ENCODE results near the gene FBXO10.

FBXO10 gene

DNA sequence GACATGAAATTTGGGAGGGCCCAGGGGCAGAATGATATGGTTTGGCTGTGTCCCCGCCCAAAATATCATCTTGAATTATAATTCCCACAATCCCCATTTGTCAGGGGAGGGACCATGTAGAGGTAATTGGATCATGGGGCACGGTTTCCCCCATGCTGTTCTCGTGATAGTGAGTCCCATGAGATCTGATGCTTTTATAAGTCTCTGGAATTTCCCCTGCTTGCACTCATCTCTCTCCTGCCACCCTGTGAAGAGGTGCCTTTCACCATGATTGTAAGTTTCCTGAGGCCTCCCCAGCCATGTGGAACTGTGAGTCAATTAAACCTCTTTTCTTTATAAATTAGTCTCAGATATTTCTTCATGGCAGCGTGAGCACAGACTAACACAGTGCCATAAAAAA, 11.3 kb downstream of the FBXO10 start:
- TF ChIP-seq, protein P1, sequence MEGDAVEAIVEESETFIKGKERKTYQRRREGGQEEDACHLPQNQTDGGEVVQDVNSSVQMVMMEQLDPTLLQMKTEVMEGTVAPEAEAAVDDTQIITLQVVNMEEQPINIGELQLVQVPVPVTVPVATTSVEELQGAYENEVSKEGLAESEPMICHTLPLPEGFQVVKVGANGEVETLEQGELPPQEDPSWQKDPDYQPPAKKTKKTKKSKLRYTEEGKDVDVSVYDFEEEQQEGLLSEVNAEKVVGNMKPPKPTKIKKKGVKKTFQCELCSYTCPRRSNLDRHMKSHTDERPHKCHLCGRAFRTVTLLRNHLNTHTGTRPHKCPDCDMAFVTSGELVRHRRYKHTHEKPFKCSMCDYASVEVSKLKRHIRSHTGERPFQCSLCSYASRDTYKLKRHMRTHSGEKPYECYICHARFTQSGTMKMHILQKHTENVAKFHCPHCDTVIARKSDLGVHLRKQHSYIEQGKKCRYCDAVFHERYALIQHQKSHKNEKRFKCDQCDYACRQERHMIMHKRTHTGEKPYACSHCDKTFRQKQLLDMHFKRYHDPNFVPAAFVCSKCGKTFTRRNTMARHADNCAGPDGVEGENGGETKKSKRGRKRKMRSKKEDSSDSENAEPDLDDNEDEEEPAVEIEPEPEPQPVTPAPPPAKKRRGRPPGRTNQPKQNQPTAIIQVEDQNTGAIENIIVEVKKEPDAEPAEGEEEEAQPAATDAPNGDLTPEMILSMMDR (IDR thresholded peaks at IDR 0.05; ENCODE audit: insufficient read depth, low read length), result no peak
- TF ChIP-seq GABPA (IDR thresholded peaks at IDR 0.05; ENCODE audit: low read depth) (no peak), SPI1 (IDR thresholded peaks at IDR 0.05; ENCODE audit: borderline replicate concordance, low read depth) (no peak)
- TF ChIP-seq, protein P2, sequence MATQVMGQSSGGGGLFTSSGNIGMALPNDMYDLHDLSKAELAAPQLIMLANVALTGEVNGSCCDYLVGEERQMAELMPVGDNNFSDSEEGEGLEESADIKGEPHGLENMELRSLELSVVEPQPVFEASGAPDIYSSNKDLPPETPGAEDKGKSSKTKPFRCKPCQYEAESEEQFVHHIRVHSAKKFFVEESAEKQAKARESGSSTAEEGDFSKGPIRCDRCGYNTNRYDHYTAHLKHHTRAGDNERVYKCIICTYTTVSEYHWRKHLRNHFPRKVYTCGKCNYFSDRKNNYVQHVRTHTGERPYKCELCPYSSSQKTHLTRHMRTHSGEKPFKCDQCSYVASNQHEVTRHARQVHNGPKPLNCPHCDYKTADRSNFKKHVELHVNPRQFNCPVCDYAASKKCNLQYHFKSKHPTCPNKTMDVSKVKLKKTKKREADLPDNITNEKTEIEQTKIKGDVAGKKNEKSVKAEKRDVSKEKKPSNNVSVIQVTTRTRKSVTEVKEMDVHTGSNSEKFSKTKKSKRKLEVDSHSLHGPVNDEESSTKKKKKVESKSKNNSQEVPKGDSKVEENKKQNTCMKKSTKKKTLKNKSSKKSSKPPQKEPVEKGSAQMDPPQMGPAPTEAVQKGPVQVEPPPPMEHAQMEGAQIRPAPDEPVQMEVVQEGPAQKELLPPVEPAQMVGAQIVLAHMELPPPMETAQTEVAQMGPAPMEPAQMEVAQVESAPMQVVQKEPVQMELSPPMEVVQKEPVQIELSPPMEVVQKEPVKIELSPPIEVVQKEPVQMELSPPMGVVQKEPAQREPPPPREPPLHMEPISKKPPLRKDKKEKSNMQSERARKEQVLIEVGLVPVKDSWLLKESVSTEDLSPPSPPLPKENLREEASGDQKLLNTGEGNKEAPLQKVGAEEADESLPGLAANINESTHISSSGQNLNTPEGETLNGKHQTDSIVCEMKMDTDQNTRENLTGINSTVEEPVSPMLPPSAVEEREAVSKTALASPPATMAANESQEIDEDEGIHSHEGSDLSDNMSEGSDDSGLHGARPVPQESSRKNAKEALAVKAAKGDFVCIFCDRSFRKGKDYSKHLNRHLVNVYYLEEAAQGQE (IDR thresholded peaks at IDR 0.05; ENCODE audit: insufficient replicate concordance, low read depth), result no peak
- Histone ChIP-seq H3K27me3 (ENCODE audit: insufficient read depth, poor library complexity, severe bottlenecking) (no peaks in the 10 kb centered on the region), H3K4me3 (replicated peaks; ENCODE audit: insufficient read depth, low read length) (no peak overlapping the region), H3K27ac (replicated peaks) (no peak overlapping the region)
- no peak for DNase-seq (ENCODE audit: low read depth in 1 of 2, low spot score in 1 of 2)

DNA sequence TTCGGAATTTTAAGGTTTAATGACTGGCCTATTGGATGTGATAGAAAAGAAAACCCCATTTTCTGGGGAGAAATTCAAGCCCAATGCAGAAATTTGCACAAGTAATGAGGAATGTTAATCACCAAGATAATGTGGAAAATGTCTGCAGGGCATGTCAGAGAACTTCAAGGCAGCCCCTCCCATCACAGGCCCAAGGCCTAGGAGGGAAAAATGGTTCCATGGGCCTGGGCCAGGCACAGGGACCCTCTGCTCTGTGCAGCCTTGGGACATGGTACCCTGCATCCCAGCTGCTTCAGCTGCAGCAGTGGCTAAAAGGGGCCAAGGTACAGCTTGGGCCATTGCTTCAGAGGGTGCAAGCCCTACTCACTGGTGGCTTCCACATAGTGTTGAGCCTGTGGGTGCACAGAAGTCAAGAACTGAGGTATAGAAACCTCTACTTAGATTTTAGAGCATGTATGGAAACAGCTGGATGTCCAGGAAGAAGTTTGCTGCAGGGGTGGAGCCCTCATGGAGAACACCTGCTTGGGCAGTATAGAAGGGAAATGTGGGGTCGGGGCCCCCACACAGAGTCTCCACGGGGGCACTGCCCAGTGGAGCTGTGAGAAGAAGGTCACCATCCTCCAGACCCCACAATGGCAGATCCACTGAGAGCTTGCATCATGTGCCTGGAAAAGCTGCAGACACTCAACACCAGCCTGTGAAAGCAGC, 12.2 kb downstream of the FBXO10 start:
- Histone ChIP-seq H3K27ac (replicated peaks) (no peak overlapping the region), H3K27me3 (ENCODE audit: insufficient read depth, poor library complexity, severe bottlenecking) (no peaks in the 10 kb centered on the region), H3K4me3 (replicated peaks; ENCODE audit: insufficient read depth, low read length) (no peak overlapping the region)
- TF ChIP-seq, protein P1 (IDR thresholded peaks at IDR 0.05; ENCODE audit: insufficient read depth, low read length), result no peak
- no peak for TF ChIP-seq POLR2AphosphoS5 (IDR thresholded peaks at IDR 0.05; ENCODE audit: low read depth)
- TF ChIP-seq, protein P2 (IDR thresholded peaks at IDR 0.05; ENCODE audit: insufficient replicate concordance, low read depth), result no peak
- TF ChIP-seq SPI1 (IDR thresholded peaks at IDR 0.05; ENCODE audit: borderline replicate concordance, low read depth), result no peak
- no peak for TF ChIP-seq GABPA (IDR thresholded peaks at IDR 0.05; ENCODE audit: low read depth)
- DNase-seq (ENCODE audit: low read depth in 1 of 2, low spot score in 1 of 2), result no peak

DNA sequence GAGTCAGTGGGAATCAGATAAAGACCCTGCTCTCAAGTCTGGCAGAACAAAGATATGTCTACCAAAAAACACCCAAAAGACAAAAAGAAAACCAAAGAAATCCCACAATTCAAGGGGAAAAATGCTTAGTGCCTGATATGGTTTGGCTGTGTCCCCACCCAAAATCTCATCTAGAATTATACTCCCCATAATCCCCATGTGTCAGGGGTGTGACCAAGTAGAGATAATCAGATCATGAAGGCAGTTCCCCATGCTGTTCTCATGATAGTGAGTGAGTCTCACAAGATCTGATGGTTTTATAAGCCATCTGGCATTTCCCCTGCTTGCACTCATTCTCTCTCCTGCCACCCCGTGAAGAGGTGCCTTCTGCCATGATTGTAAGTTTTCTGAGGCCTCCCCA, 13.4 kb downstream of the FBXO10 start:
- Histone ChIP-seq H3K27ac (replicated peaks) (no peak overlapping the region), H3K4me3 (replicated peaks; ENCODE audit: insufficient read depth, low read length) (no peak overlapping the region), H3K27me3 (ENCODE audit: insufficient read depth, poor library complexity, severe bottlenecking) (no peaks in the 10 kb centered on the region)
- no peak for DNase-seq (ENCODE audit: low read depth in 1 of 2, low spot score in 1 of 2)
- TF ChIP-seq, protein P1 (IDR thresholded peaks at IDR 0.05; ENCODE audit: insufficient read depth, low read length), result no peak
- no peak for TF ChIP-seq GABPA (IDR thresholded peaks at IDR 0.05; ENCODE audit: low read depth)
- no peak for TF ChIP-seq SPI1 (IDR thresholded peaks at IDR 0.05; ENCODE audit: borderline replicate concordance, low read depth)
- no peak for TF ChIP-seq POLR2AphosphoS5 (IDR thresholded peaks at IDR 0.05; ENCODE audit: low read depth)

DNA sequence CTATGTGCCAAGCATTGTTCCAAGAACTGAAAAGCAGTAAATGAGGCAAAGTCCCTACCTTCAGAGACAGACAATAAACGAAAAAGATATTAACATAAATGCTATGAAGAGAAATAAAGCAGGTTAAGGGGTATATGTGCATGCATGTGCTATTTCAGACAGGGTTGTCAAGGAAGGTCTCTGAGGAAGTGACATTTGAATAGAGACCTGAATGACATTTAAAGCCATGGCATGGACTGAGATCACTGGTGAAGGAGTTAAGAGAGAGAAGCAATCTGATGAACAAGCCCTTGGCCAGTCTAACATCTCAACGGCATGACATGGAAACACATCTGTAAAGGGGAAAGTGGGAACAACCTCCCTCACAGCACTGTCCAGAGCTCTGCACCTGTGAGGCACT, 14.5 kb downstream of the FBXO10 start:
- no peak for TF ChIP-seq POLR2AphosphoS5 (IDR thresholded peaks at IDR 0.05; ENCODE audit: low read depth)
- no peak for TF ChIP-seq SPI1 (IDR thresholded peaks at IDR 0.05; ENCODE audit: borderline replicate concordance, low read depth)
- TF ChIP-seq GABPA (IDR thresholded peaks at IDR 0.05; ENCODE audit: low read depth), result no peak
- TF ChIP-seq, protein P1 (IDR thresholded peaks at IDR 0.05; ENCODE audit: insufficient read depth, low read length), result no peak
- TF ChIP-seq, protein P2 (IDR thresholded peaks at IDR 0.05; ENCODE audit: insufficient replicate concordance, low read depth), result no peak
- H3K4me3 ChIP-seq (replicated peaks; ENCODE audit: insufficient read depth, low read length), result no peak overlapping the region
- no peaks in the 10 kb centered on the region for H3K27me3 ChIP-seq (ENCODE audit: insufficient read depth, poor library complexity, severe bottlenecking)
- no peak for DNase-seq (ENCODE audit: low read depth in 1 of 2, low spot score in 1 of 2)
- no peak overlapping the region for H3K27ac ChIP-seq (replicated peaks)
